Nephron progenitor cell (in vitro differentiated cells): ENCODE measurements around the gene TBCK.

Experiments used
- DNase-seq: peaks from one replicate; pipeline ENCODE4 v3.0.0; 2021
- H3K27ac Mint-ChIP-seq: 2 replicates; pipeline ENCODE4 v1.8.0; 2021; ENCODE audit warnings: mild to moderate bottlenecking, moderate library complexity, mixed read lengths
- H3K27me3 Mint-ChIP-seq: 2 replicates; pipeline ENCODE4 v1.8.0; 2021; ENCODE audit warnings: mild to moderate bottlenecking, low read depth, mixed read lengths; ENCODE audit not compliant: poor library complexity
- H3K36me3 Mint-ChIP-seq: 2 replicates; pipeline ENCODE4 v1.8.0; 2021; ENCODE audit warnings: low read depth, mixed read lengths
- H3K4me1 Mint-ChIP-seq: 2 replicates; pipeline ENCODE4 v1.8.0; 2021; ENCODE audit warnings: mixed read lengths
- H3K4me3 Mint-ChIP-seq: 2 replicates; pipeline ENCODE4 v1.8.0; 2021; ENCODE audit warnings: mild to moderate bottlenecking, moderate library complexity, mixed read lengths
- H3K9me3 Mint-ChIP-seq: 2 replicates; pipeline ENCODE4 v1.8.0; 2021; ENCODE audit warnings: mild to moderate bottlenecking, moderate library complexity, mixed read lengths
- CTCF ChIP-seq: fragments of 200-600 bp; sonication (generic); IDR thresholded peaks from 2 replicates; pipeline ENCODE4 v1.5.0; 2021; ENCODE audit warnings: antibody characterized with exemption

The TBCK gene

GRCh38 chr4:106301393-106302061 lies 14.5 kb downstream of the TBCK start:
- peaks cover 5% of the 10 kb centered on the region for H3K9me3 Mint-ChIP-seq

GRCh38 chr4:106299977-106300376 lies 16.0 kb downstream of the TBCK start:
- H3K9me3 Mint-ChIP-seq = peaks cover 5% of the 10 kb centered on the region
- peaks cover 62% of the 10 kb centered on the region for H3K36me3 Mint-ChIP-seq
- H3K27ac Mint-ChIP-seq = no peak overlapping the region
- H3K4me1 Mint-ChIP-seq = peaks cover 4% of the 10 kb centered on the region
- no peak overlapping the region for H3K4me3 Mint-ChIP-seq
- no peak for TF ChIP-seq CTCF
- no peaks in the 10 kb centered on the region for H3K27me3 Mint-ChIP-seq
- DNase-seq = no peak

More at GRCh38 chr4:106301393-106302061, 14.5 kb downstream of the TBCK start:
- Mint-ChIP-seq H3K4me1 (peaks cover 4% of the 10 kb centered on the region), H3K27me3 (no peaks in the 10 kb centered on the region), H3K27ac (no peak overlapping the region), H3K36me3 (peaks cover 55% of the 10 kb centered on the region), H3K4me3 (no peak overlapping the region)
- no peak for DNase-seq
- TF ChIP-seq CTCF = no peak

DNA sequence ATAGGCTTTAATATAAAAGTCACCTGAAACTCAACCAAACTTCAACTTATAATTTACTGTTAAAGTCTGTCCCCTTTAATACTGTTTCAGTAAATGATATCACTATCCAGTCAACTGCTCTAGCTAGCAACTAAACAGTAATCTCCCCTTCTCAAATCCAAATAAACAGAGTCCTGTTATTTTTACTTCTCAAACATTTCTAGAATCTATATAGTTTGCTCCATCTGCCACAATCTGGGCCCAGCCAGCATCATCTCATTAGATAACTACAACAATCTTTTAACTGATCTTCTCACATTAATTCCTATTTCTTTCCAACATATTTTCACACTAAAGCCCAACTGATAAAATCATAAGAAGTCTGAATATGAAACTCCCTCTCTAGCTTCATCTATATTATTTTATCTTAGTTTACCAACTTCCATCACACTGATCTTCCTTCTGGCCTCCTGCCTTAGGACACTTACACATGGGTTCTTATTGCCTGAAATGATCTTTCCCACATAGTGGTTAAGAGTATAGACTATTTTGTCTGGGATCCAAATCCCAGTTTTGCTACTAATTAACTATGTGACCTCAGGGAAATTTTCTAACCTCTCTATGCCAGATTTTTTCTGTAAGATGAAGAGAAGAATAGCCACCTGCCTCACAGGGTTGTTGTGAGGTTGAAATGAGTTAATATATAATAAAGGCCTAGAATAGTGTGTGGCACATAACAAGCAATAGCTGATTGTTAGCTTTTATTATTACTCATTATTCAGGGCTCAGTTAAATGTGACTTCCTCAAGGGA lies 18.6 kb downstream of the TBCK start:
- Mint-ChIP-seq H3K9me3 (peaks cover 5% of the 10 kb centered on the region), H3K4me3 (no peak overlapping the region), H3K4me1 (no peaks in the 10 kb centered on the region), H3K27me3 (no peaks in the 10 kb centered on the region), H3K36me3 (peaks cover 64% of the 10 kb centered on the region), H3K27ac (no peak overlapping the region)
- no peak for DNase-seq
- TF ChIP-seq CTCF = no peak

- DNase-seq = no peak
- no peak overlapping the region for H3K4me3 Mint-ChIP-seq
- no peaks in the 10 kb centered on the region for H3K9me3 Mint-ChIP-seq
- no peaks in the 10 kb centered on the region for H3K27me3 Mint-ChIP-seq
- H3K36me3 Mint-ChIP-seq = peaks cover 49% of the 10 kb centered on the region
- no peak for TF ChIP-seq CTCF
- H3K27ac Mint-ChIP-seq = no peak overlapping the region
- H3K4me1 Mint-ChIP-seq = no peaks in the 10 kb centered on the region
These were observed 21.9 kb downstream of the TBCK start for GRCh38 chr4:106294062-106294461.

DNA sequence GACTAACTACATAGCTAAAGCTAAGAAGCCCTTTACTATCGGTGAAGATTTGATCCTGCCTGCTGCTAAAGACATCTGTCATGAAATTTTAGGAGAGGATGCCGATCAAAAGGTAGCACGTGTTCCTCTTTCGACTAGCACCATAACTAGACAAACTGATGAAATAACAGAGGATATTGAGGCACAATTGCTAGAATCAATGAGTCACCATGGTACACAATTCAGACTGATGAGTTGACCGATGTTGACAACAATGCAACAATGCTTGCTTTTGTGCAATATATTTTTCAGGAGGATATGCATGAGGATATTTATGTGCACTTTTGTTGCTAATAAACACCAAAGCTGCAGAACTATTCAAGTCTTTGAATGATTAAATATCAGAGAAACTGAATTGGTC lies 24.3 kb downstream of the TBCK start:
- no peak for DNase-seq
- Mint-ChIP-seq H3K9me3 (peaks cover 6% of the 10 kb centered on the region), H3K36me3 (peaks cover 63% of the 10 kb centered on the region), H3K27me3 (no peaks in the 10 kb centered on the region), H3K4me1 (no peaks in the 10 kb centered on the region), H3K4me3 (no peak overlapping the region), H3K27ac (no peak overlapping the region)
- TF ChIP-seq CTCF = no peak
